H9 (cell line): ENCODE measurements around the gene RNF175. TPM values are rescaled to one million over a fixed set of nuclear protein-coding genes. Genes with fewer than 3 reads are reported as not detected.

Source experiments
- DNase-seq: peaks from one replicate; pipeline ENCODE4 v3.0.0-alpha.2; 2017
- H2AFZ ChIP-seq: one replicate; pipeline ENCODE4 v1.6.1; 2013; ENCODE audit warnings: mild to moderate bottlenecking, low read length, control low read depth, moderate library complexity
- H2AK5ac ChIP-seq: 2 replicates; pipeline ENCODE4 v1.6.1; 2013; ENCODE audit warnings: low read length, control low read depth, mixed read lengths; ENCODE audit not compliant: insufficient read length
- H2BK120ac ChIP-seq: one replicate; pipeline ENCODE4 v1.6.1; 2013; ENCODE audit warnings: low read depth, mild to moderate bottlenecking, low read length, control low read depth, inconsistent platforms; ENCODE audit not compliant: poor library complexity, severe bottlenecking
- H2BK12ac ChIP-seq: 2 replicates; pipeline ENCODE4 v1.6.1; 2013; ENCODE audit warnings: low read length, control low read depth, mixed read lengths, low read depth; ENCODE audit not compliant: insufficient read length
- H2BK15ac ChIP-seq: 2 replicates; pipeline ENCODE4 v1.6.1; 2013; ENCODE audit warnings: low read depth, low read length, control low read depth
- H2BK20ac ChIP-seq: one replicate; pipeline ENCODE4 v1.6.1; 2013; ENCODE audit warnings: low read depth, mild to moderate bottlenecking, low read length, control low read depth, inconsistent platforms; ENCODE audit not compliant: poor library complexity, severe bottlenecking
- H2BK5ac ChIP-seq: 2 replicates; pipeline ENCODE4 v1.6.1; 2013; ENCODE audit warnings: low read length, control low read depth, mixed read lengths; ENCODE audit not compliant: insufficient read length
- H3K14ac ChIP-seq: 2 replicates; pipeline ENCODE4 v1.6.1; 2013; ENCODE audit warnings: low read length, control low read depth; ENCODE audit not compliant: insufficient read depth
- H3K18ac ChIP-seq: 2 replicates; pipeline ENCODE4 v1.6.1; 2013; ENCODE audit warnings: low read depth, mild to moderate bottlenecking, mixed read lengths, low read length, control low read depth; ENCODE audit not compliant: insufficient read length
- H3K23ac ChIP-seq: 2 replicates; pipeline ENCODE4 v1.6.1; 2013; ENCODE audit warnings: low read length, control low read depth, mixed read lengths, low read depth; ENCODE audit not compliant: insufficient read length
- H3K23me2 ChIP-seq: 2 replicates; pipeline ENCODE4 v1.6.1; 2013; ENCODE audit warnings: low read depth, mild to moderate bottlenecking, mixed read lengths, low read length, control low read depth; ENCODE audit not compliant: insufficient read length, poor library complexity, severe bottlenecking
- H3K27ac ChIP-seq: 2 replicates; pipeline ENCODE4 v1.5.1; 2013; ENCODE audit warnings: low read length, control low read depth, mixed read lengths, low read depth; ENCODE audit not compliant: insufficient read length
- H3K27me3 ChIP-seq: 2 replicates; pipeline ENCODE4 v1.6.1; 2013; ENCODE audit warnings: low read length, control low read depth, inconsistent platforms; ENCODE audit not compliant: insufficient read depth
- H3K4ac ChIP-seq: 2 replicates; pipeline ENCODE4 v1.6.1; 2013; ENCODE audit warnings: low read depth, mild to moderate bottlenecking, control low read depth, inconsistent platforms, low read length, moderate library complexity
- H3K4me1 ChIP-seq: 2 replicates; pipeline ENCODE4 v1.6.1; 2013; ENCODE audit warnings: low read length, control low read depth, inconsistent platforms; ENCODE audit not compliant: insufficient read depth
- H3K4me2 ChIP-seq: 2 replicates; pipeline ENCODE4 v1.6.1; 2013; ENCODE audit warnings: low read length, control low read depth, mixed read lengths; ENCODE audit not compliant: insufficient read length, insufficient read depth
- H3K56ac ChIP-seq: 2 replicates; pipeline ENCODE4 v1.6.1; 2013; ENCODE audit warnings: low read depth, mild to moderate bottlenecking, mixed read lengths, low read length, control low read depth; ENCODE audit not compliant: insufficient read length
- H3K79me1 ChIP-seq: 2 replicates; pipeline ENCODE4 v1.6.1; 2013; ENCODE audit warnings: low read depth, mild to moderate bottlenecking, moderate library complexity, low read length, control low read depth, inconsistent platforms; ENCODE audit not compliant: insufficient read depth, poor library complexity, severe bottlenecking
- H3K79me2 ChIP-seq: 2 replicates; pipeline ENCODE4 v1.6.1; 2013; ENCODE audit warnings: low read length, control low read depth, inconsistent platforms; ENCODE audit not compliant: insufficient read depth
- H3K9ac ChIP-seq: 2 replicates; pipeline ENCODE4 v1.6.1; 2013; ENCODE audit warnings: low read length, control low read depth, mixed read lengths; ENCODE audit not compliant: insufficient read length; ENCODE audit errors: extremely low read depth
- H3K9me3 ChIP-seq: one replicate; pipeline ENCODE4 v1.6.1; 2013; ENCODE audit warnings: low read depth, low read length, inconsistent platforms; ENCODE audit not compliant: control insufficient read depth
- H3T11ph ChIP-seq: one replicate; pipeline ENCODE4 v1.6.1; 2013; ENCODE audit warnings: mild to moderate bottlenecking, low read length, control low read depth, inconsistent platforms
- H4K20me1 ChIP-seq: one replicate; pipeline ENCODE4 v1.6.1; 2013; ENCODE audit not compliant: control insufficient read depth, insufficient read length, insufficient read depth
- H4K5ac ChIP-seq: 2 replicates; pipeline ENCODE4 v1.6.1; 2013; ENCODE audit warnings: low read depth, mild to moderate bottlenecking, mixed read lengths, low read length, control low read depth; ENCODE audit not compliant: insufficient read length
- H4K8ac ChIP-seq: replicated peaks from 2 replicates; pipeline ENCODE4 v1.6.1; 2013; ENCODE audit warnings: low read length, control low read depth, mixed read lengths, low read depth; ENCODE audit not compliant: insufficient read length
- H4K91ac ChIP-seq: 2 replicates; pipeline ENCODE4 v1.6.1; 2013; ENCODE audit warnings: low read depth, mild to moderate bottlenecking, moderate library complexity, mixed read lengths, low read length, control low read depth; ENCODE audit not compliant: insufficient read length
- H3K27ac Mint-ChIP-seq, 3 experiments: 2 replicates in 2 of 3; 3 replicates in 1 of 3; pipeline ENCODE4 v1.8.0; 2020 to 2021; ENCODE audit warnings: mixed read lengths in 3 of 3, mild to moderate bottlenecking in 1 of 3, moderate library complexity in 1 of 3
- H3K27me3 Mint-ChIP-seq: 2 replicates; pipeline ENCODE4 v1.8.0; 2021; ENCODE audit warnings: low read depth, mild to moderate bottlenecking, moderate library complexity, mixed read lengths
- H3K36me3 Mint-ChIP-seq, 3 experiments: 2 replicates in 2 of 3; 3 replicates in 1 of 3; pipeline ENCODE4 v1.8.0; 2020 to 2021; ENCODE audit warnings: low read depth in 3 of 3, mixed read lengths in 3 of 3; ENCODE audit not compliant: insufficient read depth in 1 of 3
- H3K4me1 Mint-ChIP-seq, 2 experiments: 2 replicates each; pipeline ENCODE4 v1.8.0; 2020; ENCODE audit warnings: mixed read lengths in 2 of 2
- H3K4me3 Mint-ChIP-seq, 2 experiments: 2 replicates in 1 of 2; 3 replicates in 1 of 2; pipeline ENCODE4 v1.8.0; 2020 to 2021; ENCODE audit warnings: mild to moderate bottlenecking in 2 of 2, mixed read lengths in 2 of 2, moderate library complexity in 1 of 2
- H3K9me3 Mint-ChIP-seq, 2 experiments: 2 replicates in 1 of 2; 3 replicates in 1 of 2; pipeline ENCODE4 v1.8.0; 2020; ENCODE audit warnings: mild to moderate bottlenecking in 2 of 2, mixed read lengths in 2 of 2, moderate library complexity in 1 of 2
- CTCF ChIP-seq: fragments of 200-600 bp; sonication (generic); conservative IDR thresholded peaks from 3 replicates; pipeline ENCODE4 v1.8.0; 2021; ENCODE audit warnings: antibody characterized with exemption, mild to moderate bottlenecking
- WGBS: extraction: QIAGEN DNeasy Blood & Tissue Kit; methylation state at CpG from one replicate; pipeline ENCODE4 v1.1.7; 2013; ENCODE audit warnings: missing lambda C conversion rate, low lambda C conversion rate, mixed read lengths; ENCODE audit not compliant: insufficient read length; ENCODE audit errors: extremely low coverage; 5-methylcytosine and 5-hydroxymethylcytosine counted together
- total RNA-seq: library from RNA; stranded (reverse); gene quantifications from 2 replicates; pipeline ENCODE4 v1.2.1, GENCODE V29; 2021

Gene RNF175
- total RNA-seq, 1 experiment from 2014 or later: 4.3 TPM

- no CpG with 5 or more reads among the region's 1 CpG for WGBS
Observed at GRCh38 chr4:153722036-153722435, 37.8 kb downstream of the RNF175 start.

More at GRCh38 chr4:153722036-153722435, 37.8 kb downstream of the RNF175 start:
- Histone ChIP-seq H2AK5ac (no peak overlapping the region), H3K23ac (no peak overlapping the region), H3K9ac (no peak overlapping the region), H2BK12ac (no peak overlapping the region), H3K18ac (no peak overlapping the region), H3K27ac (no peak overlapping the region), H3K4me2 (no peak overlapping the region), H2BK5ac (no peak overlapping the region), H4K20me1 (no peaks in the 10 kb centered on the region), H3T11ph (no peak overlapping the region), H3K4me1 (no peaks in the 10 kb centered on the region), H3K79me1 (no peaks in the 10 kb centered on the region), H3K79me2 (no peaks in the 10 kb centered on the region), H4K91ac (no peak overlapping the region), H3K14ac (no peak overlapping the region), H3K23me2 (no peaks in the 10 kb centered on the region), H2BK120ac (no peak overlapping the region), H2AFZ (no peak overlapping the region), H2BK20ac (no peak overlapping the region), H2BK15ac (no peak overlapping the region), H3K27me3 (no peaks in the 10 kb centered on the region), H4K8ac (no peak overlapping the region), H3K56ac (no peak overlapping the region), H3K9me3 (no peaks in the 10 kb centered on the region), H3K4ac (no peak overlapping the region), H4K5ac (no peak overlapping the region)
- TF ChIP-seq CTCF: no peak
- no peak for DNase-seq
- Mint-ChIP-seq H3K27me3 (peaks cover 2% of the 10 kb centered on the region), H3K4me1 (no peaks in the 10 kb centered on the region), H3K36me3 (peaks cover 0 to 6% (median 4%) of the 10 kb centered on the region in 3 experiments; a peak in 2 of 7 replicates), H3K27ac (no peak overlapping the region), H3K9me3 (no peaks in the 10 kb centered on the region), H3K4me3 (no peak overlapping the region)
